ENCODE results near the gene SELENOT.

DNA sequence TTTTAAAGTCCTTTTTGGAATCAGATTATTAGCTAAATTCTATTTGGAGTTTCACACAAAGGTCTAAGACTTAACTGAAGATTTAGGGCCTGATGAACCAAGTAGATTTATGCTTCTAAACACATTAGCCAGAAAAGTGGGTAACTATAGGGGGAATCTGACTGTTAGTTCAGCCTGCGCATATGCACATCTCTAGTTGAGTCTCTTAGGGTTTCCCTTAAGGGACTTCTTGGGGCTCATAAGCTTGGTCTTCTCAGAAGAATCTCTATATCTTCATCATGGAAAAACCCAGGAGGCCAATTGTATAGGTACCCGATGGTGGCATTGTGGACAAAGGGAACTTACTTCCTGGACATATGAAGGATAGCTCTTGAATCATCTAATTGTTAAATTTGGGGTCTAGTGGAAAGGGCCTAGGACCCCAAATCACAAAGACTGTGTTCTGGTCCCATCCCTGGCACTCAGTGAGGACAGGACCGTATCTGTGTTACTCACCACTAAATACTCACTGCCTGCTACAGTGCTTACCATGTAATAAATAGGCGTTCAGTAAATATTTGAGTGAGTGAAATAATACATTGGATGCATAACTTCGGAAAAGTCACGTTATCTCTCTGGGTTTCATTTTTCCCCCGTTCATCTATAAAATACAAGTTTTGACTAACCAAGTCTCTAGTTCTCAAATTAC is 17.0 kb downstream of the SELENOT start:
- TF ChIP-seq, protein P1, sequence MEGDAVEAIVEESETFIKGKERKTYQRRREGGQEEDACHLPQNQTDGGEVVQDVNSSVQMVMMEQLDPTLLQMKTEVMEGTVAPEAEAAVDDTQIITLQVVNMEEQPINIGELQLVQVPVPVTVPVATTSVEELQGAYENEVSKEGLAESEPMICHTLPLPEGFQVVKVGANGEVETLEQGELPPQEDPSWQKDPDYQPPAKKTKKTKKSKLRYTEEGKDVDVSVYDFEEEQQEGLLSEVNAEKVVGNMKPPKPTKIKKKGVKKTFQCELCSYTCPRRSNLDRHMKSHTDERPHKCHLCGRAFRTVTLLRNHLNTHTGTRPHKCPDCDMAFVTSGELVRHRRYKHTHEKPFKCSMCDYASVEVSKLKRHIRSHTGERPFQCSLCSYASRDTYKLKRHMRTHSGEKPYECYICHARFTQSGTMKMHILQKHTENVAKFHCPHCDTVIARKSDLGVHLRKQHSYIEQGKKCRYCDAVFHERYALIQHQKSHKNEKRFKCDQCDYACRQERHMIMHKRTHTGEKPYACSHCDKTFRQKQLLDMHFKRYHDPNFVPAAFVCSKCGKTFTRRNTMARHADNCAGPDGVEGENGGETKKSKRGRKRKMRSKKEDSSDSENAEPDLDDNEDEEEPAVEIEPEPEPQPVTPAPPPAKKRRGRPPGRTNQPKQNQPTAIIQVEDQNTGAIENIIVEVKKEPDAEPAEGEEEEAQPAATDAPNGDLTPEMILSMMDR (IDR thresholded peaks at IDR 0.05), result no peak
- no peak for TF ChIP-seq POLR2A (IDR thresholded peaks at IDR 0.05)

Measured in uterus (tissue), 2 donors.